HL-60 (cell line): ENCODE results near the gene NLGN3.

ENCODE experiments used
- POLR2AphosphoS5 ChIP-seq: IDR thresholded peaks from 2 replicates; pipeline ENCODE4 v1.6.1; 2012; ENCODE audit warnings: low read depth
- SPI1 ChIP-seq: IDR thresholded peaks from 2 replicates; pipeline ENCODE4 v1.6.1; 2012; ENCODE audit warnings: low read depth, mild to moderate bottlenecking, borderline replicate concordance
- TF ChIP-seq, protein P1 (sequence below): IDR thresholded peaks from one replicate; pipeline ENCODE4 v1.5.1; 2011; ENCODE audit warnings: low read length, control low read depth, inconsistent platforms; ENCODE audit not compliant: insufficient read depth
- TF ChIP-seq, protein P2 (sequence below): IDR thresholded peaks from 2 replicates; pipeline ENCODE4 v1.6.1; 2012; ENCODE audit warnings: low read depth; ENCODE audit not compliant: insufficient replicate concordance

DNA sequence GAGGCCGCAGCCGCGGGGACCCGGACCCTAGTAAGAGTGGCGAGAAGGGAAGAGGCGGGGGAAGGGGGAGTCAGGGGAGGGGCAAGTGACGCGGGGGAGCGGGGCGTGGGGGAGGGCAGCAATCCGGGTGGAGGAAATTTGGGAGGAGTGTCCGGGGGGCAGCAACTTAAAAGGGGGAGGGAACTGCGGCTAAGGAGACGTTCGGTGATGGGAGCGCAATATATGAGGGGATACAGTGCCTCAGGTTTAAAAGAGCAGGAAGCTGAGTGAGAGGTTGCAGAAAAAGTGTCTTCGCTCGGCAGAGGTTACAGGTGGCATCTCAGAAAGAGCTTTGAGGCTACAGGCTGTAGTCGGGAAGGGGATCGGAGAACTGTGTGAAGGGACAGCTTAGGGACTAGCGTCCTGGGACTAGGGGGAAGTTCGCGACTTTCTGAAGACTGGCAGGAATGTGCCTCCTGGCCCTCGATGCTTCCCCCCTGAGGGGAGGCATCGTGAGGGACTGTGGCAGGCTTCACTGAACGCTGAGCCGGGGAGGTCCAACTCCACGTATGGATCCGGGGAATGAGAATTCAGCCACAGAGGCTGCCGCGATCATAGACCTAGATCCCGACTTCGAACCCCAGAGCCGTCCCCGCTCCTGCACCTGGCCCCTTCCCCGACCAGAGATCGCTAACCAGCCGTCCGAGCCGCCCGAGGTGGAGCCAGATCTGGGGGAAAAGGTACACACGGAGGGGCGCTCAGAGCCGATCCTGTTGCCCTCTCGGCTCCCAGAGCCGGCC lies 48.5 kb upstream of the NLGN3 start:
- TF ChIP-seq, protein P1, sequence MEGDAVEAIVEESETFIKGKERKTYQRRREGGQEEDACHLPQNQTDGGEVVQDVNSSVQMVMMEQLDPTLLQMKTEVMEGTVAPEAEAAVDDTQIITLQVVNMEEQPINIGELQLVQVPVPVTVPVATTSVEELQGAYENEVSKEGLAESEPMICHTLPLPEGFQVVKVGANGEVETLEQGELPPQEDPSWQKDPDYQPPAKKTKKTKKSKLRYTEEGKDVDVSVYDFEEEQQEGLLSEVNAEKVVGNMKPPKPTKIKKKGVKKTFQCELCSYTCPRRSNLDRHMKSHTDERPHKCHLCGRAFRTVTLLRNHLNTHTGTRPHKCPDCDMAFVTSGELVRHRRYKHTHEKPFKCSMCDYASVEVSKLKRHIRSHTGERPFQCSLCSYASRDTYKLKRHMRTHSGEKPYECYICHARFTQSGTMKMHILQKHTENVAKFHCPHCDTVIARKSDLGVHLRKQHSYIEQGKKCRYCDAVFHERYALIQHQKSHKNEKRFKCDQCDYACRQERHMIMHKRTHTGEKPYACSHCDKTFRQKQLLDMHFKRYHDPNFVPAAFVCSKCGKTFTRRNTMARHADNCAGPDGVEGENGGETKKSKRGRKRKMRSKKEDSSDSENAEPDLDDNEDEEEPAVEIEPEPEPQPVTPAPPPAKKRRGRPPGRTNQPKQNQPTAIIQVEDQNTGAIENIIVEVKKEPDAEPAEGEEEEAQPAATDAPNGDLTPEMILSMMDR: no peak
- 0 out of 2 replicates have a peak, but pooled peaks have one; percentile 0 for TF ChIP-seq POLR2AphosphoS5
- TF ChIP-seq, protein P2, sequence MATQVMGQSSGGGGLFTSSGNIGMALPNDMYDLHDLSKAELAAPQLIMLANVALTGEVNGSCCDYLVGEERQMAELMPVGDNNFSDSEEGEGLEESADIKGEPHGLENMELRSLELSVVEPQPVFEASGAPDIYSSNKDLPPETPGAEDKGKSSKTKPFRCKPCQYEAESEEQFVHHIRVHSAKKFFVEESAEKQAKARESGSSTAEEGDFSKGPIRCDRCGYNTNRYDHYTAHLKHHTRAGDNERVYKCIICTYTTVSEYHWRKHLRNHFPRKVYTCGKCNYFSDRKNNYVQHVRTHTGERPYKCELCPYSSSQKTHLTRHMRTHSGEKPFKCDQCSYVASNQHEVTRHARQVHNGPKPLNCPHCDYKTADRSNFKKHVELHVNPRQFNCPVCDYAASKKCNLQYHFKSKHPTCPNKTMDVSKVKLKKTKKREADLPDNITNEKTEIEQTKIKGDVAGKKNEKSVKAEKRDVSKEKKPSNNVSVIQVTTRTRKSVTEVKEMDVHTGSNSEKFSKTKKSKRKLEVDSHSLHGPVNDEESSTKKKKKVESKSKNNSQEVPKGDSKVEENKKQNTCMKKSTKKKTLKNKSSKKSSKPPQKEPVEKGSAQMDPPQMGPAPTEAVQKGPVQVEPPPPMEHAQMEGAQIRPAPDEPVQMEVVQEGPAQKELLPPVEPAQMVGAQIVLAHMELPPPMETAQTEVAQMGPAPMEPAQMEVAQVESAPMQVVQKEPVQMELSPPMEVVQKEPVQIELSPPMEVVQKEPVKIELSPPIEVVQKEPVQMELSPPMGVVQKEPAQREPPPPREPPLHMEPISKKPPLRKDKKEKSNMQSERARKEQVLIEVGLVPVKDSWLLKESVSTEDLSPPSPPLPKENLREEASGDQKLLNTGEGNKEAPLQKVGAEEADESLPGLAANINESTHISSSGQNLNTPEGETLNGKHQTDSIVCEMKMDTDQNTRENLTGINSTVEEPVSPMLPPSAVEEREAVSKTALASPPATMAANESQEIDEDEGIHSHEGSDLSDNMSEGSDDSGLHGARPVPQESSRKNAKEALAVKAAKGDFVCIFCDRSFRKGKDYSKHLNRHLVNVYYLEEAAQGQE: no peak
- no peak for TF ChIP-seq SPI1
